ENCODE data around the gene AJAP1.
A peak's percentile ranks its signal among the peaks of the same experiment; 100 is the strongest.

The AJAP1 gene

DNA sequence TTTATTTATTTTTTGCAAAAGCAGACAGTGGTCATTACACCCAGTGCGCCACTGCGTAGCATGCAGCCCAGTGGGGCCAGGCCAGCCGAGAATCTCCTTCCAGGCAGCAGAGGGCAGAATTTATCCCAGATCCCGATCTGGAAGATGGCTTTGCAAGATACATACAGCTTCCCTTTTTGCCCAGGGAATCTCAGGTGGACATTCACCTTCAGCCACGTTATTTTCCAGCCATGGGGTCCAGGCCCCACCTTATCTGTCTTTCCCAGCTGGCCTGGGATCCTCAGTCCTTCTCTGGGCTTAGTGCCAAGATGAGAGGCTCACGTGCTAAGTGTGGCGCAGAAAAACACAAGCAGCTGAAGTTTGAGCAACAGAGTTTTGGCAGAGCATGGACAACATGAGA is 123.6 kb downstream of the AJAP1 start:
- peak; percentile 24 to 46 for DNase-seq

DNA sequence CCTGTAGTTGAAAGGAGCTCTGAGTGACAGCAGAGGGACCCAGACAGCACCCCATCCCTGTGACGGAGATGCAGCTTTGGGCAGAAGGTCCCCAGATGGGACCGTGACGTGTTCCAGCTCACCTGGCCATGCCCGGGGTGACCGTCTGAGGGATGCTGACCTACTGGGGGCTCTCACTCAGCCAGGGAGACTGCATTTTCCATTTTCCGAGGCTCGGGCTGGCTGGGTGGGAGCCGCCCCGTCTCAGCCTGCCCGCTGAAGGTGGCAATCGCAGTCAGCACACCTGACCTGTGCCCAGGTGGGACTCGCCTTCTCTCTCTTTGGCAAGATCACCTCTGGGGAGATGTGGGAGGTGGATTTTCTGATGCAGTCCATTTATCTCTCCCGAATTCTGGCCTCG is 127.2 kb downstream of the AJAP1 start:
- no peak for DNase-seq

DNA sequence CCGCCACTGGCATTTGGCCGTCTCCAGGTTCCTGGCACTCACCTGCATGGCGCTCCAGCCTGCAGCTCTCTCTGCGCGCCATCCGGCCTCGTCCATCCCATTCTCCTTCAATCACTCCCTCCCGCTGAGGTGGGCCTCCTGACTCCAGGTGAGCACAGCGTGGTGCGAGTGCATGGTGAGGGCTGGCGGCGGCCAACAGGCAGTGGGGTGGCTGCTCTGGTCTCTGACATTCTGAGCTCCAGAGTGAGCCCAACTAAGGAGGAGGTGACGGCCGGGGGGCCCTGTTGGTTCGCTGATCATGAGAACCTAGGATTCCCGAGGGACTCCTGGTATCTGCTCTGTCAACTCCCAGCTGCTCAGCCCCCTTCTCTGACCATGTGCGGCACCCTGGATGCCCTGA is 130.4 kb downstream of the AJAP1 start:
- no peak for DNase-seq

DNA sequence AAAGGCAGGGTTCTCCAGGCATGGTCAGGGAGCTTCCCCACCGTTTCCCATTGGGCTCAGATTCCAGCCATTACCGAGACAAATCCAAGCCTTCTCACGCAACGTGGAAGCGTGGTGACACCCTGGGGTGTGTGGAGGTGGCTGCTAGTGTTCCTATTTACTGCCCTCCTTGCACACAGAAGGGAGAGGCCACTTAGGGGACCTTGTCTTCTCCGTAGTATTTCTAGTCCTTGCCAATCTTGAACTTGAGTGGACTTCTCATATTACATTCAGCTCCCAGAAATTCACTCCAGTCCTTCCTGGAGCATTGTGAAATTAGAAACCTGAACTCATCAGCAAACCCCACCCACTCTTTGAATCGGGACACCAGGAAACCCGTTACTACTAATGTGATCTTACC is 131.6 kb downstream of the AJAP1 start:
- DNase-seq, result no peak

- DNase-seq, result no peak
These were observed 133.1 kb downstream of the AJAP1 start for GRCh38 chr1:4787551-4787950.

GRCh38 chr1:4792565-4792964 is 138.2 kb downstream of the AJAP1 start:
- DNase-seq, result no peak

DNA sequence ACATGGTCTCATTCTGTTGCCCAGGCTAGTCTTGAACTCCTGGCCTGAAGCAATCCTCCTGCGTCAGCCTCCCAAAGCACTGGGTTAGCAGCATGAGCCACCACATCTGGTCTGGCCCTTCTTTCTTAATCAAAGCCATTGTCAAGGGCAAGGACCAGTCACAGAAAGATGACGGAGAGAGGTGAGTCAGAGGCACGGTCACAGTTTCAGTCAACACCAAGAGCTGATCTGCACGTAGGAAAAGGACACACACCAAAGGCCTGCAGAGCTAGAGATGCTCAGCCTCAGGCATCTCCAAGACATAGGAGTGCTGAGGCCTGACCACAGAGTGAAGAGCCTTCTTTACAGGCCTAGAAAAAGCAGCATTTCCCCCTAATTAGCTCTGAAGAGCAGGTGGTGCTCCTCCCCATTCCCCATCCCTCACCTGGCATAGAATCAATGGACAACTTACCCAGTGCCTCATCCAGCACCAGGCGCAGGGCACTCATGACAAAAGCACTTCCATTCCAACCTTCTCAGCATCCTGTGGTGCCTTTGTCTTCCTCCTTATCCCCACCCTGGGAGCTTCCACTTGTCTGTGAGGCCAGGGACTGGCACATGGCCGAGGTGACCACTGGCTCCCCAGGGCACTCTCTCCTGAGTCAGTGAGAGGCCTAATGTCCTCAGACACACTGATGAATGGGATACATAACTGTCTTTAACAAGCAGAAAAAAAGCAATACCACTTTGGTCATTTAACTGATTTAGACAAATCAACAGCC is 139.8 kb downstream of the AJAP1 start:
- DNase-seq, result no peak

- no peak for DNase-seq
These were observed 142.0 kb downstream of the AJAP1 start for GRCh38 chr1:4796161-4797015.

DNA sequence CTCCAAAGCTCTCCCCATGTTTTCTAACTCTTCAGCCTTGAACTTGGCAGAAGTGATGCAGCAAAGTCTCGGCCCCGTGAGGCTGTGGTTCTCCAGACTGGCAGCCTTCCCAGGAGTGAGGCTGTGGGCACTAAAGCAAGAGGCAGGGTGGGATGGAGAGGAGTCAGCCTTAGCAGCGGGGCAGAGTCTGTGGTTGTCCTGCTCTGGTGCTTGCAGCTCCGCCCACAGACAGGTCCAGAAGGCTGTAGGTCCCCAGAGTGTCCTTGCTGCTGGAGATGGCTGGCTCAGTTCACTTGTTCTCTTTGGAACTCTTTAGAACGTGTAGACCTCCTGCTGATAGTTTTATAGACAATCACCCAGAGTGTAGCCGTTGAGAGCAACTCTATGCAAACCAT is 142.6 kb downstream of the AJAP1 start:
- no peak for DNase-seq

DNA sequence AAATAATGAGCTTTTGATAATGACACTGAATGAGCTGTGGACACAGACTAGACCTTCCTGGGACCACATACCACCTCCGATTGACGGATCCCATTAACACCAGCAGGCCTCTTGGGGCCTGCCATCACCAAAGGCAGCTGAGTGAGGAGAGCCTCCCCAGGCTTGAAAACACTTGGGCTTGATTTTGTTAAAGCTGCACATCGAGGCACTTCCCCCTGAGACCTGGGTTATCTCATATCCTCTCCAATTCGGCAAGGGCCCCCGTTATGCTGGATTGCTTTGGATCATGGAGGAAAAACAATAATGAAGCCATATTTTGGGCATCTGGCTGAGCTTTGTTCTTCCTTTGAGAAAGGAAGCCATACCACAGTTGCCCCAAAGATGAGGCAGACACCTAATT is 143.0 kb downstream of the AJAP1 start:
- no peak for DNase-seq

DNA sequence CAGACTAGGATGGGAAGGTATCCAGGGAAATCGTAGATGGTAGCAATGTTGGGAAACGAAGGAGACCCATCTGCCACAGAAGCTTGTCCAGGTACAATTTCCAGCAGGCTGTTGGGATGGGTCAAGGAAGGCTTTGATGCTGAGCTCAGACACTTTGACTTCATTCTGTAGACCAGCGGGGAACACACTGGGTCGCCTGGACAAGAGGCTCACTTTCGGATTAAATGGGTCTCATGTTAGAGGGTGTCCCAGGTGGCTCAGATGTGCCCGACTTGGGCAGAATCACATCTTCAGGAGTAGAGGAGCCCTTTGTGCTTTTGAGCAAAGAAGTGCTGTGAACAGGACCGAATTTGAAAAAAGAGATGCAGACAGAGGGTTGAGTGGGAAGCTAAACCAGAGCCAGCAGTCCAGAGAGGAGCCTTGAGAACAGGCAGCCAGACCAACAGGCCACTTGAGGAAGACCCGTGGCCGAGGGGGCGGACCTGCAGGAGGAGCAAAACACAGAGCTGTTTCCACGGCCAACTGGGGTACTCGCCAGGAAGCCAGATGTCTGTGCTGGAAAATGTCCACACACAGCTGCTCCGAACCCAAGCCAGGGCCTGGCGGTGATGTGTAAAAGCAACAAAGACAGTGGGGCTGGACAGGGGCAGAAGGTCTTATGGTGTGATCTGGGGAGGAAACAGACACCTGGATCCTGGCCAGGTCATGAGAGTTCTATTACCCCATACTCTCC is 146.9 kb downstream of the AJAP1 start:
- DNase-seq, result peak; percentile 32 to 79

- no peak for DNase-seq
These were observed 147.6 kb downstream of the AJAP1 start for GRCh38 chr1:4802024-4802423.

GRCh38 chr1:4803335-4803734 is 148.9 kb downstream of the AJAP1 start:
- no peak for DNase-seq

- DNase-seq, result no peak
These were observed 151.6 kb downstream of the AJAP1 start for GRCh38 chr1:4805987-4806386.

GRCh38 chr1:4820543-4820942 is 166.1 kb downstream of the AJAP1 start:
- DNase-seq, result no peak

DNA sequence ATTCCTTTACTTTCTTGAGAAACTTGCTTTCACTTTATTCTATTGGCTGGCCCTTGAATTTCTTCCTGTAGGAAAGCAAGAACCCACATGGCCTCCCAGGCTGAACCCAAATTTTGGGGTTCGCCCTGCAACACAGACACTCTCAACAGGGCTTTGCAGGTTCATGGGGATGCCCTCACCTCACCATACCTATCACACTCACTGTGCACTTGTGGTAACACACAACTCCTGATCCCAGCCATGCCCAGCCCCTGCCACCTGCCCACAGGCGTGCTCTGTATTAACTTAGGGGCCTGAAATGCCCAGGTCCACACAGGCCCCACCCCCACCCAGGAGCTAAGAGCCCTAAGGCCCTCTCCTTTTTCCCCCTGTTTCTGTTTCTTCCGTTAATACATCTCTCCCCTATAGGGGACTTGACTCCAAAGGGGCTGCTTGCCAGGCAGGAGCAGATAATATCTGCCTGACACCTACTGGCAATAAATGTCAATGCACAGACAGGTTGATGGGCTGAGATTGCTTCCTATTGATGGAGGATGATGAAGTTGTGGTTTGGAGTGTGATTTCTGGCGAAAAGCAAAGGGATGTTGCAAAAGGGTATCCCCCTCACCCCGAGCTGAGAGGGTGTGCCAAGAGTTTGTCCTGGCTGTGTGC is 171.5 kb downstream of the AJAP1 start:
- peak; percentile 11 to 24 for DNase-seq

- peak in 1 of 2 donors; percentile 0 for DNase-seq
These were observed 176.3 kb downstream of the AJAP1 start for GRCh38 chr1:4830707-4831106.

DNA sequence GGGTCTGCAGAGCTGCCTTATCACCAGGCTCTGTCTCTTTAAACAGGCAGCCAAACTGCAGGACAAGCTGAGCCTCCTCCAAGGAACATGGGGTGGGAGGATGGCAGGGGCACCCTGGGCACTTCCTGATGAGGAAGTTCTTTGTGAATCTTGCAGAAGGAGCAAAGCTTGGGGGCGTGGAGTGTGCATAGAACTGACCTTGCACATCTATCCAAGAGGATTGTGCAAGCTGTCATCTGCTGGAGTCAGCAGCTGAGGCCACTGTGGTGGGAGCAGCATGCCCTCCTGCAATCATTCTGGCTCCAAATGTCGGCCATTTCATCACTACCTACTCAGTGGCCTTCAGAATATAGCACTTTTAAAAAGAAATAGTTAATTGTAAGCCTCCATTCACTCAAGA is 182.2 kb downstream of the AJAP1 start:
- no peak for DNase-seq

DNA sequence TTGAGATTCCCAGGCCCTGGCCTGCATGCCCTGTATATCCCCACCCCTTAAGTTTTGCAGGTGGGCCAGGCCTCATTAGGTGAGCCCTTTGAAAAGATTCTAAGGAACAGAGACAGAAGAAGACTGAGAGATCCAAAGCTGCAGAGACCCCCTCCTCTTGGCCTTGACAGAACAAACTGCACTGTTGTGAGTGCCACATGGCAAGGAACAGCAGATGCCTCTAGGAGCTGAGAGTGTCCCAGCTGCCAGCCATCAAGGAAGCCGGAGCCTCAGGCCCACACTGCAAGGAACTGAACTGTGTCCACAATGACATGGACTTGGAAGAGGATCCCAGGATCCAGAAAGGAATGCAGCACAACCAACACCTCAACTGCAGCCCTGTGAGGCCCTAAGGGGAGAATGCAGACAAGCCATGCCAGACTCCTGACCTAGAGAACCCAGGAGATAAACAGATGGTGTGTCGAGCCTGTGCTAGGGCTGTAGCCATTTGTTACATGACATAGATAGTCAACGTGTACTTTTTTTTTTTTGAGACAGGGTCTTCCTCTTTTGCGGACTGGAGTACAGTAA is 182.7 kb downstream of the AJAP1 start:
- DNase-seq, result no peak

GRCh38 chr1:4837752-4838151 is 183.3 kb downstream of the AJAP1 start:
- DNase-seq, result no peak

GRCh38 chr1:4838231-4838630 is 183.8 kb downstream of the AJAP1 start:
- no peak for DNase-seq

Data from hippocampal formation (tissue), 2 donors.